ENCODE measurements around the gene GP1BB. TPM values are rescaled to one million over a fixed set of nuclear protein-coding genes. Genes with fewer than 3 reads are reported as not detected.

The GP1BB gene
- total and polyA plus RNA-seq, 10 of the 15 experiments (the other 5 are each of a cell fraction or from before 2014, with no cell fraction given): 0.05 to 0.28 (median 0.28) TPM; not detected in 7

DNA sequence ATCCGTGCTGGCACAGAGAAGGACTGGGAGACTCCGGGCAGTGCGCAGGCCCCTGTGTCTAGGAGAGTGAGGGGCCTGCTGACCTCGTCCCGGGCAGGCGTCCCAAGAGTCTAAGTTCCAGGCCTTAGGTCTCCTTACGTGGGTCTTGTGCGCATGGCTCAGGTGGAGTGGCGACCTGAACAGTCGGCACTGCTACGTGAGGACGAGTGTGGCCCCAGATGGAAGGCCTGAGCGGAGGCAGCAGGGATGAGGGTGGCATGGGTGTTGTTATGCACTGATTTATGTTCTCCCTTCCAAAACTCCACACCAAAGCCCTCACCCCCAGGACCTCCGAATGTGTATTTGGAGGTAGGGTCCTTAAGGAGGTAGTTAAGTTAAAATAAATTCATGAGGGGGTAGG is 29.8 kb upstream of the GP1BB start:
- no TSS peak for BruUV-seq (replicated peaks)
- in situ Hi-C loops (cut with MboI) (no loop called here), intact Hi-C loops (cut with micrococcal nuclease; ENCODE audit: unreplicated experiment) (no loop called here)
- Histone ChIP-seq H4K20me1 (ENCODE audit: control insufficient read depth, insufficient read depth) (no peaks in the 10 kb centered on the region), H3K4me1 (ENCODE audit: control insufficient read depth, insufficient read depth, low read length) (no peaks in the 10 kb centered on the region), H3K9me3 (replicated peaks; ENCODE audit: control insufficient read depth, insufficient read depth, low read length) (no peaks in the 10 kb centered on the region), H2AFZ (ENCODE audit: control insufficient read depth, low read depth, low read length) (no peak overlapping the region), H3K4me3 (no peak overlapping the region), H3K79me2 (ENCODE audit: control insufficient read depth, insufficient read depth, low read length) (no peaks in the 10 kb centered on the region), H3K27me3 (replicated peaks in 1 of 2; ENCODE audit: control insufficient read depth in 2 of 2, insufficient read depth in 2 of 2, low read length in 1 of 2) (no peaks in the 10 kb centered on the region; a peak in 1 of 4 replicates), H3K9ac (ENCODE audit: control insufficient read depth, insufficient read depth, low read length) (no peak overlapping the region), H3K4me2 (ENCODE audit: control insufficient read depth, insufficient read depth) (no peak overlapping the region), H3K36me3 (ENCODE audit: control insufficient read depth in 2 of 2, insufficient read depth in 2 of 2, low read length in 1 of 2) (no peaks in the 10 kb centered on the region), H3K27ac (ENCODE audit: control insufficient read depth, insufficient read depth) (no peak overlapping the region)
- no peak for FAIRE-seq
- no peak for ATAC-seq
- ChIA-PET SMC1A (ENCODE audit: uncharacterized antibody, unreplicated experiment) (no interaction called here), RAD21 (ENCODE audit: unreplicated experiment) (no interaction called here), POLR2A (no interaction called here), CTCF (no interaction called here)
- 53% methylated on average over 14 of the region's 14 CpGs for WGBS (ENCODE audit: insufficient coverage, insufficient replicate concordance, low lambda C conversion rate, missing lambda C conversion rate)
- DNase-seq (ENCODE audit: low read depth, low spot score): no peak
- TF ChIP-seq PAX5 (IDR thresholded peaks at IDR 0.05; ENCODE audit: borderline replicate concordance, low read depth, low read length) (no peak), NR2C1 (IDR thresholded peaks at IDR 0.05) (no peak), JUND (IDR thresholded peaks at IDR 0.05; ENCODE audit: low read depth, low read length) (no peak), ZBTB33 (IDR thresholded peaks at IDR 0.05) (no peak), YBX1 (IDR thresholded peaks at IDR 0.05) (no peak), SPI1 (IDR thresholded peaks at IDR 0.05; ENCODE audit: borderline replicate concordance, insufficient read depth, low read depth, low read length) (no peak), POU2F2 (IDR thresholded peaks at IDR 0.05; ENCODE audit: borderline replicate concordance, low read depth, low read length) (no peak), BACH1 (IDR thresholded peaks at IDR 0.05; ENCODE audit: borderline replicate concordance) (no peak), TBL1XR1 (IDR thresholded peaks at IDR 0.05; ENCODE audit: low read depth, low read length) (no peak), JUNB (IDR thresholded peaks at IDR 0.05) (no peak), SMAD5 (IDR thresholded peaks at IDR 0.05; ENCODE audit: low read depth) (no peak), CTCF (IDR thresholded peaks at IDR 0.05 in 2 of 3, conservative IDR thresholded peaks at IDR 0.05 in 1 of 3; ENCODE audit: control insufficient read depth in 2 of 3, extremely low read depth in 1 of 3, insufficient read depth in 1 of 3, low read depth in 3 of 3, low read length in 3 of 3) (no peak), ZNF622 (IDR thresholded peaks at IDR 0.05) (no peak), HSF1 (IDR thresholded peaks at IDR 0.05; ENCODE audit: low read depth, low read length) (no peak)
- TF ChIP-seq, protein P1, sequence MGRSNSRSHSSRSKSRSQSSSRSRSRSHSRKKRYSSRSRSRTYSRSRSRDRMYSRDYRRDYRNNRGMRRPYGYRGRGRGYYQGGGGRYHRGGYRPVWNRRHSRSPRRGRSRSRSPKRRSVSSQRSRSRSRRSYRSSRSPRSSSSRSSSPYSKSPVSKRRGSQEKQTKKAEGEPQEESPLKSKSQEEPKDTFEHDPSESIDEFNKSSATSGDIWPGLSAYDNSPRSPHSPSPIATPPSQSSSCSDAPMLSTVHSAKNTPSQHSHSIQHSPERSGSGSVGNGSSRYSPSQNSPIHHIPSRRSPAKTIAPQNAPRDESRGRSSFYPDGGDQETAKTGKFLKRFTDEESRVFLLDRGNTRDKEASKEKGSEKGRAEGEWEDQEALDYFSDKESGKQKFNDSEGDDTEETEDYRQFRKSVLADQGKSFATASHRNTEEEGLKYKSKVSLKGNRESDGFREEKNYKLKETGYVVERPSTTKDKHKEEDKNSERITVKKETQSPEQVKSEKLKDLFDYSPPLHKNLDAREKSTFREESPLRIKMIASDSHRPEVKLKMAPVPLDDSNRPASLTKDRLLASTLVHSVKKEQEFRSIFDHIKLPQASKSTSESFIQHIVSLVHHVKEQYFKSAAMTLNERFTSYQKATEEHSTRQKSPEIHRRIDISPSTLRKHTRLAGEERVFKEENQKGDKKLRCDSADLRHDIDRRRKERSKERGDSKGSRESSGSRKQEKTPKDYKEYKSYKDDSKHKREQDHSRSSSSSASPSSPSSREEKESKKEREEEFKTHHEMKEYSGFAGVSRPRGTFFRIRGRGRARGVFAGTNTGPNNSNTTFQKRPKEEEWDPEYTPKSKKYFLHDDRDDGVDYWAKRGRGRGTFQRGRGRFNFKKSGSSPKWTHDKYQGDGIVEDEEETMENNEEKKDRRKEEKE (IDR thresholded peaks at IDR 0.05): no peak
